SU-DHL-6 (cell line): ENCODE results near the gene MPND.

Source experiments
- CTCF ChIP-seq: fragments of 200-600 bp; sonication (generic); IDR thresholded peaks from one replicate; pipeline ENCODE4 v1.5.1; 2017; ENCODE audit warnings: antibody characterized with exemption, mild to moderate bottlenecking, low read length, moderate library complexity; ENCODE audit not compliant: insufficient read depth, poor library complexity, severe bottlenecking
- EZH2phosphoT487 ChIP-seq: fragments of 200-600 bp; sonication (generic), shearing (Covaris generic); conservative IDR thresholded peaks from 2 replicates; pipeline ENCODE4 v1.6.1; 2018; ENCODE audit warnings: mild to moderate bottlenecking, antibody characterized with exemption, low read length, moderate library complexity, mixed read lengths

GRCh38 chr19:4326215-4326836, 17.0 kb upstream of the MPND start:
- no peak for TF ChIP-seq EZH2phosphoT487
- TF ChIP-seq CTCF, result no peak
